ENCODE data around the gene TTPAL. TPM values are rescaled to one million over a fixed set of nuclear protein-coding genes. Genes with fewer than 3 reads are reported as not detected.

The TTPAL gene
- total RNA-seq, 2 experiments from 2014 or later: 9.0 to 9.9 TPM

GRCh38 chr20:44433751-44434538, 41.7 kb upstream of the TTPAL start:
- ATAC-seq (ENCODE audit: poor library complexity): no peak
- Mint-ChIP-seq H3K9me3 (no peaks in the 10 kb centered on the region), H3K4me1 (ENCODE audit: low read depth) (no peaks in the 10 kb centered on the region), H3K27ac (no peak overlapping the region), H3K4me3 (no peak overlapping the region), H3K27me3 (peaks cover 18% of the 10 kb centered on the region), H3K36me3 (ENCODE audit: low read depth) (no peaks in the 10 kb centered on the region)
- peaks cover 0 to 5% of the 10 kb centered on the region in 2 experiments for H3K27me3 ChIP-seq (ENCODE audit: control insufficient read depth in 1 of 2, insufficient read depth in 2 of 2, low read length in 2 of 2)
- no peak for DNase-seq
- H3K36me3 ChIP-seq (ENCODE audit: insufficient read depth, low read length): no peaks in the 10 kb centered on the region
- CTCF ChIA-PET: no interaction called here
- H3K4me1 ChIP-seq (ENCODE audit: insufficient read depth, low read length): no peaks in the 10 kb centered on the region
- no peak overlapping the region for H3K27ac ChIP-seq (ENCODE audit: low read depth in 1 of 2, low read length in 2 of 2)
- intact Hi-C loops (cut with DNase I, micrococcal nuclease): no loop called here
- no peaks in the 10 kb centered on the region for H3K9me3 ChIP-seq (ENCODE audit: control insufficient read depth in 1 of 2, insufficient read depth in 1 of 2, low read length in 2 of 2)
- no peak for TF ChIP-seq CTCF (IDR thresholded peaks at IDR 0.05)
- no peak overlapping the region for H3K4me3 ChIP-seq (ENCODE audit: low read length)
- POLR2A ChIA-PET: no interaction called here

GRCh38 chr20:44435630-44436335, 39.9 kb upstream of the TTPAL start:
- no peak for TF ChIP-seq CTCF (IDR thresholded peaks at IDR 0.05)
- no peaks in the 10 kb centered on the region for H3K9me3 Mint-ChIP-seq
- Histone ChIP-seq H3K9me3 (ENCODE audit: control insufficient read depth in 1 of 2, insufficient read depth in 1 of 2, low read length in 2 of 2) (no peaks in the 10 kb centered on the region), H3K4me3 (ENCODE audit: low read length) (no peak overlapping the region), H3K36me3 (ENCODE audit: insufficient read depth, low read length) (no peaks in the 10 kb centered on the region), H3K4me1 (ENCODE audit: insufficient read depth, low read length) (no peaks in the 10 kb centered on the region), H3K27ac (ENCODE audit: low read depth in 1 of 2, low read length in 2 of 2) (no peak overlapping the region), H3K27me3 (ENCODE audit: control insufficient read depth in 1 of 2, insufficient read depth in 2 of 2, low read length in 2 of 2) (peaks cover 0 to 5% of the 10 kb centered on the region in 2 experiments)
- intact Hi-C loops (cut with DNase I, micrococcal nuclease): no loop called here
- DNase-seq (peak in 2 of 14 experiments; percentile 36 to 37), ATAC-seq (ENCODE audit: poor library complexity) (no peak)
- H3K36me3 Mint-ChIP-seq (ENCODE audit: low read depth): no peaks in the 10 kb centered on the region
- no peaks in the 10 kb centered on the region for H3K4me1 Mint-ChIP-seq (ENCODE audit: low read depth)
- no peak overlapping the region for H3K4me3 Mint-ChIP-seq
- ChIA-PET CTCF (no interaction called here), POLR2A (no interaction called here)
- no peak overlapping the region for H3K27ac Mint-ChIP-seq
- peaks cover 19% of the 10 kb centered on the region for H3K27me3 Mint-ChIP-seq

GRCh38 chr20:44436393-44436792, 39.3 kb upstream of the TTPAL start:
- Mint-ChIP-seq H3K4me3 (no peak overlapping the region), H3K4me1 (ENCODE audit: low read depth) (no peaks in the 10 kb centered on the region), H3K27ac (no peak overlapping the region), H3K36me3 (ENCODE audit: low read depth) (no peaks in the 10 kb centered on the region), H3K9me3 (no peaks in the 10 kb centered on the region), H3K27me3 (peaks cover 15% of the 10 kb centered on the region)
- Histone ChIP-seq H3K27me3 (ENCODE audit: control insufficient read depth in 1 of 2, insufficient read depth in 2 of 2, low read length in 2 of 2) (peaks cover 0 to 2% of the 10 kb centered on the region in 2 experiments), H3K4me3 (ENCODE audit: low read length) (no peak overlapping the region), H3K27ac (ENCODE audit: low read depth in 1 of 2, low read length in 2 of 2) (no peak overlapping the region), H3K36me3 (ENCODE audit: insufficient read depth, low read length) (no peaks in the 10 kb centered on the region), H3K4me1 (ENCODE audit: insufficient read depth, low read length) (no peaks in the 10 kb centered on the region), H3K9me3 (ENCODE audit: control insufficient read depth in 1 of 2, insufficient read depth in 1 of 2, low read length in 2 of 2) (no peaks in the 10 kb centered on the region)
- no peak for TF ChIP-seq CTCF (IDR thresholded peaks at IDR 0.05)
- CTCF ChIA-PET: no interaction called here
- ATAC-seq (ENCODE audit: poor library complexity) (no peak), DNase-seq (no peak)
- intact Hi-C loops (cut with DNase I, micrococcal nuclease): no loop called here
- POLR2A ChIA-PET: no interaction called here
